GM12891 (cell line): ENCODE measurements around the gene BICC1.

Source experiments
- DNase-seq: peaks from one replicate; pipeline ENCODE4 v3.0.0; 2011; ENCODE audit warnings: low spot score; ENCODE audit not compliant: insufficient read length
- FAIRE-seq: peaks from 2 replicates; lab custom pipeline; 2011; peaks lifted over from hg19 to GRCh38; lab: Jason Lieb, UNC
- PAX5 ChIP-seq: IDR thresholded peaks from 2 replicates; pipeline ENCODE4 v1.6.1; 2011; ENCODE audit warnings: low read length, moderate library complexity, mild to moderate bottlenecking; ENCODE audit not compliant: insufficient read depth, severe bottlenecking
- POLR2A ChIP-seq: IDR thresholded peaks from 2 replicates; pipeline ENCODE4 v1.6.1; 2011; ENCODE audit warnings: low read depth, low read length, control low read depth
- POLR2AphosphoS5 ChIP-seq: IDR thresholded peaks from 2 replicates; pipeline ENCODE4 v1.6.1; 2011; ENCODE audit warnings: low read depth, low read length, control low read depth
- POU2F2 ChIP-seq: IDR thresholded peaks from 2 replicates; pipeline ENCODE4 v1.6.1; 2011; ENCODE audit warnings: low read depth, mild to moderate bottlenecking, control low read depth, low read length, moderate library complexity
- SPI1 ChIP-seq: IDR thresholded peaks from 2 replicates; pipeline ENCODE4 v1.6.1; 2011; ENCODE audit warnings: low read depth, low read length, control low read depth
- TAF1 ChIP-seq: IDR thresholded peaks from 2 replicates; pipeline ENCODE4 v1.6.1; 2011; ENCODE audit warnings: low read depth, low read length, control low read depth

BICC1 gene

GRCh38 chr10:58696736-58697135 lies 184.1 kb downstream of the BICC1 start:
- TF ChIP-seq TAF1 (no peak), POU2F2 (no peak), SPI1 (no peak), PAX5 (no peak), POLR2AphosphoS5 (no peak), POLR2A (no peak)
- FAIRE-seq (no peak), DNase-seq (no peak)

- FAIRE-seq (no peak), DNase-seq (no peak)
- TF ChIP-seq TAF1, result no peak
- TF ChIP-seq POLR2AphosphoS5, result no peak
- TF ChIP-seq POU2F2, result no peak
- no peak for TF ChIP-seq SPI1
- TF ChIP-seq PAX5, result no peak
- no peak for TF ChIP-seq POLR2A
Measured at GRCh38 chr10:58697691-58698090, 185.0 kb downstream of the BICC1 start.

- TF ChIP-seq PAX5 (no peak), POU2F2 (no peak), SPI1 (no peak), TAF1 (no peak), POLR2AphosphoS5 (no peak), POLR2A (no peak)
- no peak for DNase-seq
- FAIRE-seq, result no peak
Measured at GRCh38 chr10:58698777-58699356, 186.2 kb downstream of the BICC1 start.

- TF ChIP-seq POLR2AphosphoS5 (no peak), TAF1 (no peak), POLR2A (no peak), SPI1 (no peak), PAX5 (no peak)
- DNase-seq, result no peak
- FAIRE-seq, result no peak
Measured at GRCh38 chr10:58700591-58700990, 187.9 kb downstream of the BICC1 start.

- DNase-seq, result no peak
- TF ChIP-seq PAX5, result no peak
- TF ChIP-seq POU2F2, result no peak
- TF ChIP-seq POLR2A, result no peak
- no peak for TF ChIP-seq POLR2AphosphoS5
- no peak for TF ChIP-seq TAF1
- no peak for TF ChIP-seq SPI1
- no peak for FAIRE-seq
Measured at GRCh38 chr10:58701405-58702135, 188.9 kb downstream of the BICC1 start.

GRCh38 chr10:58704226-58704625 lies 191.6 kb downstream of the BICC1 start:
- TF ChIP-seq PAX5, result no peak
- FAIRE-seq, result no peak
- no peak for DNase-seq

GRCh38 chr10:58704671-58705141 lies 192.0 kb downstream of the BICC1 start:
- FAIRE-seq (no peak), DNase-seq (no peak)
- TF ChIP-seq SPI1 (no peak), POLR2A (no peak), PAX5 (no peak), POU2F2 (no peak), POLR2AphosphoS5 (no peak), TAF1 (no peak)

- DNase-seq (no peak), FAIRE-seq (no peak)
- TF ChIP-seq SPI1 (no peak), POU2F2 (no peak), PAX5 (no peak), POLR2A (no peak), TAF1 (no peak), POLR2AphosphoS5 (no peak)
Measured at GRCh38 chr10:58706836-58707235, 194.2 kb downstream of the BICC1 start.

GRCh38 chr10:58712141-58712540 lies 199.5 kb downstream of the BICC1 start:
- DNase-seq (no peak), FAIRE-seq (no peak)
- TF ChIP-seq PAX5 (no peak), SPI1 (no peak), POLR2A (no peak), TAF1 (no peak)
